Lung (tissue), 12 donors: ENCODE measurements around the gene CEP350. TPM values are rescaled to one million over a fixed set of nuclear protein-coding genes. Genes with fewer than 3 reads are reported as not detected.
A peak's percentile ranks its signal among the peaks of the same experiment; 100 is the strongest.

Experiments
- ATAC-seq: fragments of 200-7000 bp; cut with Tn5 transposase; one replicate; pipeline ENCODE4 v1.9.1; 2020; ENCODE audit warnings: moderate number of reproducible peaks; ENCODE audit not compliant: insufficient read depth, low FRiP score
- DNase-seq, 3 donors: peaks; one replicate each; pipeline ENCODE4 v3.0.0-alpha.2; 2013 to 2017
- H3K27ac ChIP-seq, 2 donors: one replicate each; pipeline ENCODE4 v1.5.1; 2013; ENCODE audit warnings: mild to moderate bottlenecking in 2 of 2, moderate library complexity in 2 of 2, control low read depth in 1 of 2, inconsistent platforms in 1 of 2, low read depth in 1 of 2, low read length in 1 of 2
- H3K27me3 ChIP-seq, 3 donors: one replicate each; pipeline ENCODE4 v1.5.1; 2013; ENCODE audit warnings: low read length in 2 of 3; ENCODE audit not compliant: control insufficient read depth in 3 of 3, insufficient read depth in 3 of 3
- H3K36me3 ChIP-seq, 4 donors: one replicate each; pipeline ENCODE4 v1.5.1; 2013; ENCODE audit warnings: low read length in 4 of 4, mild to moderate bottlenecking in 1 of 4, moderate library complexity in 1 of 4; ENCODE audit not compliant: control insufficient read depth in 4 of 4, insufficient read depth in 4 of 4
- H3K4me1 ChIP-seq, 5 donors: one replicate each; pipeline ENCODE4 v1.5.1; 2013; ENCODE audit warnings: low read length in 5 of 5, mild to moderate bottlenecking in 2 of 5, moderate library complexity in 1 of 5; ENCODE audit not compliant: control insufficient read depth in 5 of 5, insufficient read depth in 5 of 5
- H3K4me3 ChIP-seq: one replicate; pipeline ENCODE4 v1.5.1; 2013; ENCODE audit warnings: mild to moderate bottlenecking, control low read depth, moderate library complexity
- H3K9ac ChIP-seq, 2 donors: one replicate each; pipeline ENCODE4 v1.5.1; 2013; ENCODE audit warnings: low read length in 2 of 2, control low read depth in 1 of 2; ENCODE audit not compliant: insufficient read depth in 1 of 2
- H3K9me3 ChIP-seq, 4 donors: one replicate each; pipeline ENCODE4 v1.5.1; 2013; ENCODE audit warnings: low read length in 3 of 4, mild to moderate bottlenecking in 1 of 4, moderate library complexity in 1 of 4; ENCODE audit not compliant: control insufficient read depth in 4 of 4, insufficient read depth in 3 of 4
- CTCF ChIP-seq: IDR thresholded peaks from 2 replicates; pipeline ENCODE4 v1.5.1; 2012; ENCODE audit warnings: mild to moderate bottlenecking; ENCODE audit errors: control extremely low read depth, extremely low read depth
- WGBS, 2 donors: extraction: QIAGEN DNeasy Blood & Tissue Kit; methylation state at CpG; one replicate each; pipeline ENCODE4 v1.1.7; 2013; 5-methylcytosine and 5-hydroxymethylcytosine counted together
- polyA plus RNA-seq, 2 donors: library from polyadenylated mRNA; stranded (reverse); fragments of 200-250 nt; gene quantifications; one replicate each; pipeline ENCODE4 v1.2.1, GENCODE V29; 2013
- total RNA-seq, 2 donors: library from RNA; depleted of rRNA in 1 of 2; stranded (reverse); fragments of >200 nt in 1 of 2; gene quantifications; one replicate each; pipeline ENCODE4 v1.2.1, GENCODE V29; 2014 to 2021
- donor health status: control.
- donor health status: control.
- donor health status: Bipolar disorder and iron deficiency.
- donor health status: healthy.
- donor health status: DM: yes; HTN: yes; CAD: no.

Gene CEP350
- total and polyA plus RNA-seq, 4 donors = 4.3 to 89.8 (median 23.0) TPM

DNA sequence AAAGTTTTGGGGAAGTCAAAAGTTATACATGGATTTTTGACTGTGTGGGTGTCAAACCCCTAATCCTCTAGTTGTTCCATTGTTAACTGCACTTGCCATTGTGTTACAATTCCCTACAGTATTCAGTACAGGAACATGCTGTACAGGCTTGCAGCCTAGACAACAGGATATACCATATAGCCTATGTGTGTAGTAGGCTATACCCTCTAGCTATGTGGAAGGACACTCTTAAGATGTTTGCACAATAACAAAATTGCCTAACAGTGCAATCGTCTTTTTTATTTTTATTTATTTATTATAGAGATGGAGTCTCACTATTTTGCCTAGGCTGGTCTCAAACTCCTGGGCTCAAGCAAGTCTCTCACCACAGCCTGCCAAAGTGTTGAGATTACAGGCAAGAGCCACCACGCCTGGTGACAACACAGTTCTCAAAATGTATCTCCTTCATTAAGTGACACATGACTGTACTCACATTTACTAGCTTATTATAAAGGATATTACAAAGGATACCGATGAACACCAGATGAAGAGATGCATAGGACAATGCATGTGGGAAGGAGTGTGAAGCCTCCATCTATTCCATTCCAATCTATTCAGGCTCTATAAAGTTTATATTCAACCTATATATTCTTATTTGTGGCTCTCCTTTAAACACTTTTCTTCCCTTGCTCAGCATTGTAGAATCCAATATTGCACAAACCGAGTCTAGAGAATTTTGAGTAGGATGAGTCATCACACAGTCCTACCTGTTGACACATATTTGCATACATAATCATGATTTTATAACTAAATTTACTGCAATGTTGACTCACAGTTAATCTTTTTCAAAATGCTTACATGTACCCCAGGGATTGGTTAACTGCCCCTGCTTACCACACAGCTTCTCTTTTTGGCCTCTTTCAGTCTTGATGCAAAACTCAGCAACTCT lies 28.4 kb upstream of the CEP350 start:
- no peak overlapping the region for H3K4me3 ChIP-seq
- H3K9ac ChIP-seq = no peak overlapping the region
- H3K27me3 ChIP-seq = no peaks in the 10 kb centered on the region
- no peak for DNase-seq
- no peak overlapping the region for H3K27ac ChIP-seq
- no peaks in the 10 kb centered on the region for H3K4me1 ChIP-seq
- H3K36me3 ChIP-seq = peaks cover 0 to 4% (median 0%) of the 10 kb centered on the region in 4 donors
- TF ChIP-seq CTCF = no peak
- no peaks in the 10 kb centered on the region for H3K9me3 ChIP-seq
- WGBS, 2 donors = 74 to 78% methylated on average over 4 of the region's 4 CpGs
- peak; percentile 77 for ATAC-seq

DNA sequence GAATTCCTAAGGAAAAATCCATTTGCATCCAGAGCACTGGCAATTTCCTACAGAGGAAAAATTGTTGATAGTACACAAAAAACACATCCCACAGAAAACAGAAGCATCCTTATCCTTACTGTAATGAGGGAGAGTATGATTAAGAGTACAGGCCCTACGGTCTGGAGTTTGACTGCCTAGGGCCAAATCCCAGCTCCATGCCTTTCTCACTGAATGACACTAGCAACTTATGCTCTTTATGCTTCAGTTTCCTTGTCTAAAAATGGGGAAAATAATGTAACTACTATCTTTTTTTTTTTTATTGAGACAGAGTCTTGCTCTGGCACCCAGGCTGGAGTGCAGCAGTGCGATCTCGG lies 27.8 kb upstream of the CEP350 start:
- WGBS, 2 donors = 99 to 100% methylated on average over 3 of the region's 3 CpGs
- H3K27ac ChIP-seq = no peak overlapping the region
- no peaks in the 10 kb centered on the region for H3K36me3 ChIP-seq
- no peaks in the 10 kb centered on the region for H3K9me3 ChIP-seq
- no peaks in the 10 kb centered on the region for H3K27me3 ChIP-seq
- H3K9ac ChIP-seq = no peak overlapping the region
- no peaks in the 10 kb centered on the region for H3K4me1 ChIP-seq
- DNase-seq (no peak), ATAC-seq (no peak)
- no peak for TF ChIP-seq CTCF
- H3K4me3 ChIP-seq = no peak overlapping the region

- no peaks in the 10 kb centered on the region for H3K27me3 ChIP-seq
- WGBS, 2 donors = 50 to 75% methylated on average over 2 of the region's 2 CpGs
- no peaks in the 10 kb centered on the region for H3K36me3 ChIP-seq
- TF ChIP-seq CTCF = no peak
- no peaks in the 10 kb centered on the region for H3K4me1 ChIP-seq
- no peak overlapping the region for H3K27ac ChIP-seq
- H3K9ac ChIP-seq = no peak overlapping the region
- DNase-seq = no peak
- H3K9me3 ChIP-seq = no peaks in the 10 kb centered on the region
- no peak for ATAC-seq
- no peak overlapping the region for H3K4me3 ChIP-seq
Measured at GRCh38 chr1:179929955-179930798, 24.4 kb upstream of the CEP350 start.
